PC-9 (cell line): ENCODE measurements around the gene GLRA3.

Source experiments
- CTCF ChIP-seq: fragments of 200-600 bp; sonication (generic); conservative IDR thresholded peaks from 2 replicates; pipeline ENCODE4 v1.6.1; 2017; ENCODE audit warnings: mixed run types, antibody characterized with exemption, mild to moderate bottlenecking, moderate library complexity
- EZH2 ChIP-seq: fragments of 200-600 bp; sonication (generic); IDR thresholded peaks from 2 replicates; pipeline ENCODE4 v1.8.0; 2017; ENCODE audit warnings: antibody characterized with exemption, low read depth

GRCh38 chr4:174746710-174747109 is 82.3 kb downstream of the GLRA3 start:
- TF ChIP-seq EZH2 = no peak
- TF ChIP-seq CTCF = no peak
